Erythroblast (primary cell): ENCODE data around the gene SCG5.

Experiments used
- GATA1 ChIP-seq: IDR thresholded peaks from 2 replicates; pipeline ENCODE4 v1.6.1; 2011; ENCODE audit warnings: low read depth, mild to moderate bottlenecking, control low read depth, low read length, moderate library complexity
- POLR2A ChIP-seq: IDR thresholded peaks from 2 replicates; pipeline ENCODE4 v1.6.1; 2011; ENCODE audit warnings: mild to moderate bottlenecking, low read length

DNA sequence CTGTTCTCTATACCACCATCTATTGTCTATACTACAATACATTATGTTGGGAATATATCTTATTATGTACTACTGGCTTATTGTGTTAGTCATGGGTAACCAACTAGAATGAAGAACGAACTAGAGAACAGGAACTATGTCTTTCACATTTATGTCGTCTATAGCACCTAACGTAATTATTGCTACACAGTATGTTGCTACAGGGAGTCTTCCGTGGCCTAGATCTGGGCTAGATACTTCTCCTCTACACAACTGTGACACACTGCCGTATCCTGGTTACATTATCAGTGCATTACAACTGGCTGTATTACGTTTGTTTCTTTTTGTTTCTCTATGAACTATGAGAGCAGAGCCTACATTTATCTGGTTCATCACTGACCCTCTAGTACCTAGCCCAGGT, 34.0 kb downstream of the SCG5 start:
- TF ChIP-seq POLR2A (no peak), GATA1 (no peak)
